GM12878 (cell line): Measurements from ENCODE around the gene ACAP2. TPM values are rescaled to one million over a fixed set of nuclear protein-coding genes. Genes with fewer than 3 reads are reported as not detected.

Experiments
- ATAC-seq: fragments of 200-7000 bp; cut with Tn5 transposase; 3 replicates; pipeline ENCODE4 v1.9.1; 2020; ENCODE audit warnings: mild to moderate bottlenecking, moderate library complexity
- BruUV-seq: library from RNA; stranded (reverse); fragments of 400-500 nt; replicated peaks from 2 replicates; lab custom pipeline; 2021; lab: Mats Ljungman, UMichigan
- CTCF ChIA-PET: fragments of 300-600 bp; sonication (Branson Sonifier 250); formaldehyde crosslinking; extraction: SDS; loops from one replicate; lab custom pipeline; 2021; ENCODE audit warnings: inconsistent platforms; lab: Yijun Ruan, JAX
- POLR2A ChIA-PET: fragments of 350-600 bp; formaldehyde crosslinking; extraction: SDS; loops from one replicate; lab custom pipeline; 2021; ENCODE audit warnings: inconsistent platforms; lab: Charles Lee
- RAD21 ChIA-PET: fragments of 300-600 bp; sonication (Branson Sonifier 250); formaldehyde crosslinking; loops from one replicate; lab custom pipeline; 2023; ENCODE audit warnings: antibody characterized with exemption; ENCODE audit not compliant: unreplicated experiment; lab: Charles Lee
- SMC1A ChIA-PET: fragments of 300-600 bp; sonication (Branson Sonifier 250); formaldehyde crosslinking; loops from one replicate; lab custom pipeline; 2023; ENCODE audit not compliant: unreplicated experiment, uncharacterized antibody; lab: Charles Lee
- DNase-seq: peaks from one replicate; pipeline ENCODE4 v3.0.0-alpha.2; 2011; ENCODE audit warnings: low read depth, low spot score
- FAIRE-seq: peaks from 3 replicates; lab custom pipeline; 2011; peaks lifted over from hg19 to GRCh38; lab: Jason Lieb, UNC
- H2AFZ ChIP-seq: 2 replicates; pipeline ENCODE4 v1.6.0; 2011; ENCODE audit warnings: low read depth, low read length, control low read depth; ENCODE audit not compliant: control insufficient read depth
- H3K27ac ChIP-seq: 2 replicates; pipeline ENCODE4 v1.5.1; 2011; ENCODE audit warnings: control low read depth; ENCODE audit not compliant: control insufficient read depth, insufficient read depth
- H3K27me3 ChIP-seq, 2 experiments: replicated peaks in 1 of 2; 2 replicates each; pipeline versions ENCODE4 v1.6.0 to v1.6.1; 2011; ENCODE audit warnings: low read length in 1 of 2; ENCODE audit not compliant: control insufficient read depth in 2 of 2, insufficient read depth in 2 of 2
- H3K36me3 ChIP-seq, 2 experiments: 2 replicates each; pipeline ENCODE4 v1.5.1; 2011; ENCODE audit warnings: low read length in 1 of 2; ENCODE audit not compliant: control insufficient read depth in 2 of 2, insufficient read depth in 2 of 2
- H3K4me1 ChIP-seq: 2 replicates; pipeline ENCODE4 v1.6.1; 2011; ENCODE audit warnings: mild to moderate bottlenecking, low read length, moderate library complexity, mixed read lengths; ENCODE audit not compliant: control insufficient read depth, insufficient read depth
- H3K4me2 ChIP-seq: 2 replicates; pipeline ENCODE4 v1.6.0; 2011; ENCODE audit warnings: control low read depth; ENCODE audit not compliant: control insufficient read depth, insufficient read depth
- H3K4me3 ChIP-seq: fragments of 200-600 bp; sonication (generic); 2 replicates; pipeline ENCODE4 v1.5.1; 2016
- H3K79me2 ChIP-seq: 2 replicates; pipeline ENCODE4 v1.6.0; 2011; ENCODE audit warnings: low read length; ENCODE audit not compliant: control insufficient read depth, insufficient read depth
- H3K9ac ChIP-seq: 2 replicates; pipeline ENCODE4 v1.8.0; 2011; ENCODE audit warnings: low read length, control low read depth, mixed read lengths; ENCODE audit not compliant: control insufficient read depth, insufficient read depth
- H3K9me3 ChIP-seq: replicated peaks from 3 replicates; pipeline ENCODE4 v1.5.1; 2011; ENCODE audit warnings: mild to moderate bottlenecking, low read length; ENCODE audit not compliant: control insufficient read depth, insufficient read depth
- H4K20me1 ChIP-seq: 2 replicates; pipeline ENCODE4 v1.6.0; 2011; ENCODE audit not compliant: control insufficient read depth, insufficient read depth
- BCL11A ChIP-seq: IDR thresholded peaks from 2 replicates; pipeline ENCODE4 v1.6.1; 2011; ENCODE audit warnings: low read depth, low read length
- JUNB ChIP-seq: IDR thresholded peaks from 2 replicates; pipeline ENCODE4 v1.6.1; 2016; ENCODE audit warnings: antibody characterized with exemption, mild to moderate bottlenecking
- LARP7 ChIP-seq: fragments of 450-650 bp; IDR thresholded peaks from 2 replicates; pipeline ENCODE4 v1.6.1; 2017; ENCODE audit warnings: mild to moderate bottlenecking
- MLLT1 ChIP-seq: fragments of 450-650 bp; IDR thresholded peaks from 2 replicates; pipeline ENCODE4 v1.6.1; 2016; ENCODE audit warnings: mild to moderate bottlenecking
- NFYA ChIP-seq: IDR thresholded peaks from 2 replicates; pipeline ENCODE4 v1.6.1; 2011; ENCODE audit warnings: low read depth, mild to moderate bottlenecking, low read length, improper control_type of control experiment, borderline replicate concordance
- STAT3 ChIP-seq: IDR thresholded peaks from 2 replicates; pipeline ENCODE4 v1.6.1; 2011; ENCODE audit warnings: low read depth, low read length, improper control_type of control experiment
- SUPT20H ChIP-seq: IDR thresholded peaks from 2 replicates; pipeline ENCODE4 v1.6.1; 2011; ENCODE audit warnings: low read depth, mild to moderate bottlenecking, low read length, moderate library complexity, borderline replicate concordance; ENCODE audit not compliant: control insufficient read depth
- TARDBP ChIP-seq: IDR thresholded peaks from 2 replicates; pipeline ENCODE4 v1.6.1; 2016; ENCODE audit warnings: borderline replicate concordance
- ZNF384 ChIP-seq: IDR thresholded peaks from 2 replicates; pipeline ENCODE4 v1.6.1; 2012; ENCODE audit warnings: low read depth, mild to moderate bottlenecking, low read length, improper control_type of control experiment, borderline replicate concordance
- ZZZ3 ChIP-seq: IDR thresholded peaks from 2 replicates; pipeline ENCODE4 v1.6.1; 2011; ENCODE audit warnings: low read depth; ENCODE audit not compliant: control insufficient read depth, insufficient read length
- WGBS: methylation state at CpG from one replicate; pipeline ENCODE4 v1.1.6; 2016; ENCODE audit warnings: low lambda C conversion rate; ENCODE audit not compliant: insufficient replicate concordance, insufficient coverage; ENCODE audit errors: missing lambda C conversion rate; 5-methylcytosine and 5-hydroxymethylcytosine counted together
- in situ Hi-C: fragments of 300-500 bp; cut with MboI; formaldehyde crosslinking; loops from 9 replicates; pipeline ENCODE4 v1.14.3; 2018; ENCODE audit warnings: mixed read lengths
- intact Hi-C: fragments of 100-400 bp; cut with micrococcal nuclease; formaldehyde crosslinking; loops from one replicate; pipeline ENCODE4 v1.14.2; 2022; ENCODE audit not compliant: unreplicated experiment
- polyA plus RNA-seq, 11 experiments: library from polyadenylated mRNA; depleted of rRNA in 4 of 11; unstranded in 6 of 11; stranded (reverse) in 5 of 11; fragments of >200 nt; fragmentation: Nextera tagmentation in 4 of 11; fragmentation: Illumina TruSeq in 1 of 11; extraction: Ambion mirVana in 4 of 11; extraction: Trizol in 1 of 11; gene quantifications; 1 replicate in 1 of 11; 2 replicates in 10 of 11; pipeline versions ENCODE4 v1.2.1 to v1.2.3, GENCODE V29; 2011 to 2016; ENCODE audit warnings: inconsistent platforms in 2 of 11, missing spikeins in 2 of 11, low read depth in 1 of 11
- total RNA-seq, 4 experiments: library from RNA; depleted of rRNA in 3 of 4; stranded (reverse); fragments of >200 nt in 3 of 4; fragmentation: Illumina TruSeq in 1 of 4; extraction: Trizol in 1 of 4; gene quantifications; 2 replicates each; pipeline versions ENCODE4 v1.2.1 to v1.2.3, GENCODE V29; 2013 to 2021
- TF ChIP-seq, protein P1 (sequence below): IDR thresholded peaks from 2 replicates; pipeline ENCODE4 v1.6.1; 2011; ENCODE audit warnings: borderline replicate concordance, low read depth, mild to moderate bottlenecking, moderate library complexity, low read length; ENCODE audit not compliant: insufficient read depth, poor library complexity, severe bottlenecking
- TF ChIP-seq, protein P2 (sequence below): fragments of 450-650 bp; IDR thresholded peaks from 2 replicates; pipeline ENCODE4 v1.6.1; 2016; ENCODE audit warnings: mild to moderate bottlenecking, moderate library complexity, borderline replicate concordance

The ACAP2 gene
- total and polyA plus RNA-seq, 10 of the 15 experiments (the other 5 are each of a cell fraction or from before 2014, with no cell fraction given), result 7.1 to 53.8 (median 35.7) TPM

DNA sequence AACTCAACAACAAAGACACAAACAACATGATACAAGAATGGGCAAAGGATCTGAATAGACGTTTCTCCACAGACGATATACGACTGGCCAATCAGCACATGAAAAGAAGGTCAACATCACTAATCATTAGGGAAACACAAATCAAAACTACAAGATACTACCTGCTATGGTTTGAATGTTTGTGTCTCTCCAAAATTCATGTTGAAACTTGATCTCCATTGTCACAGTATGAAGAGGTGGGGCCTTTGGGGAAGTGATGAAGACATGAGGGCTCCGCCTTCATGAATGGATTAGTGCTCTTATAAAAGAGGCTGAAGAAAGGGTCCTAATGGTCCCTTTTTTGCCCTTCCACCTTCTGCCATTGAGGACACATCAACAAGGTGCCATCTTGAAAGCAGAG is 32.3 kb downstream of the ACAP2 start (continued):
- TF ChIP-seq STAT3 (no peak), MLLT1 (no peak), JUNB (no peak), TARDBP (no peak), LARP7 (no peak), BCL11A (no peak), ZZZ3 (no peak)

GRCh38 chr3:195407531-195408409 is 35.0 kb downstream of the ACAP2 start:
- H4K20me1 ChIP-seq, result no peaks in the 10 kb centered on the region; the same call in 1 of the 2 replicates
- POLR2A ChIA-PET, result interaction anchor here (0.6 to 1.4 kb wide), 4 partner anchors 10 to 161 kb away, joined by 3 to 5 read pairs (median 4); no protein-coding TSS in a partner anchor
- TF ChIP-seq NFYA, result no peak
- no peak for TF ChIP-seq ZNF384
- no peak for TF ChIP-seq SUPT20H
- TF ChIP-seq, protein P1, sequence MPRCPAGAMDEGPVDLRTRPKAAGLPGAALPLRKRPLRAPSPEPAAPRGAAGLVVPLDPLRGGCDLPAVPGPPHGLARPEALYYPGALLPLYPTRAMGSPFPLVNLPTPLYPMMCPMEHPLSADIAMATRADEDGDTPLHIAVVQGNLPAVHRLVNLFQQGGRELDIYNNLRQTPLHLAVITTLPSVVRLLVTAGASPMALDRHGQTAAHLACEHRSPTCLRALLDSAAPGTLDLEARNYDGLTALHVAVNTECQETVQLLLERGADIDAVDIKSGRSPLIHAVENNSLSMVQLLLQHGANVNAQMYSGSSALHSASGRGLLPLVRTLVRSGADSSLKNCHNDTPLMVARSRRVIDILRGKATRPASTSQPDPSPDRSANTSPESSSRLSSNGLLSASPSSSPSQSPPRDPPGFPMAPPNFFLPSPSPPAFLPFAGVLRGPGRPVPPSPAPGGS, result no peak
- TF ChIP-seq, protein P2, sequence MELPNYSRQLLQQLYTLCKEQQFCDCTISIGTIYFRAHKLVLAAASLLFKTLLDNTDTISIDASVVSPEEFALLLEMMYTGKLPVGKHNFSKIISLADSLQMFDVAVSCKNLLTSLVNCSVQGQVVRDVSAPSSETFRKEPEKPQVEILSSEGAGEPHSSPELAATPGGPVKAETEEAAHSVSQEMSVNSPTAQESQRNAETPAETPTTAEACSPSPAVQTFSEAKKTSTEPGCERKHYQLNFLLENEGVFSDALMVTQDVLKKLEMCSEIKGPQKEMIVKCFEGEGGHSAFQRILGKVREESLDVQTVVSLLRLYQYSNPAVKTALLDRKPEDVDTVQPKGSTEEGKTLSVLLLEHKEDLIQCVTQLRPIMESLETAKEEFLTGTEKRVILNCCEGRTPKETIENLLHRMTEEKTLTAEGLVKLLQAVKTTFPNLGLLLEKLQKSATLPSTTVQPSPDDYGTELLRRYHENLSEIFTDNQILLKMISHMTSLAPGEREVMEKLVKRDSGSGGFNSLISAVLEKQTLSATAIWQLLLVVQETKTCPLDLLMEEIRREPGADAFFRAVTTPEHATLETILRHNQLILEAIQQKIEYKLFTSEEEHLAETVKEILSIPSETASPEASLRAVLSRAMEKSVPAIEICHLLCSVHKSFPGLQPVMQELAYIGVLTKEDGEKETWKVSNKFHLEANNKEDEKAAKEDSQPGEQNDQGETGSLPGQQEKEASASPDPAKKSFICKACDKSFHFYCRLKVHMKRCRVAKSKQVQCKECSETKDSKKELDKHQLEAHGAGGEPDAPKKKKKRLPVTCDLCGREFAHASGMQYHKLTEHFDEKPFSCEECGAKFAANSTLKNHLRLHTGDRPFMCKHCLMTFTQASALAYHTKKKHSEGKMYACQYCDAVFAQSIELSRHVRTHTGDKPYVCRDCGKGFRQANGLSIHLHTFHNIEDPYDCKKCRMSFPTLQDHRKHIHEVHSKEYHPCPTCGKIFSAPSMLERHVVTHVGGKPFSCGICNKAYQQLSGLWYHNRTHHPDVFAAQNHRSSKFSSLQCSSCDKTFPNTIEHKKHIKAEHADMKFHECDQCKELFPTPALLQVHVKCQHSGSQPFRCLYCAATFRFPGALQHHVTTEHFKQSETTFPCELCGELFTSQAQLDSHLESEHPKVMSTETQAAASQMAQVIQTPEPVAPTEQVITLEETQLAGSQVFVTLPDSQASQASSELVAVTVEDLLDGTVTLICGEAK, result no peak

More at GRCh38 chr3:195407531-195408409, 35.0 kb downstream of the ACAP2 start:
- ChIA-PET RAD21 (interaction anchor here (1.8 kb wide), 1 partner anchor 33 kb away, joined by 5 read pairs; no protein-coding TSS in a partner anchor), SMC1A (interaction anchor here (1.1 to 2.5 kb wide), 5 partner anchors 10 to 33 kb away, joined by 3 to 8 read pairs (median 7); no protein-coding TSS in a partner anchor), CTCF (interaction anchor here (1.4 kb wide), 1 partner anchor 137 kb away, joined by 4 read pairs; the partner anchor contains the start of gene XXYLT1)
- Histone ChIP-seq H2AFZ (no peak overlapping the region), H3K27ac (peak overlapping the region; percentile 44), H3K4me2 (peak overlapping the region; percentile 55), H3K9ac (no peak overlapping the region), H3K36me3 (peaks cover 0 to 14% of the 10 kb centered on the region in 2 experiments; a peak in 2 of 4 replicates), H3K79me2 (peaks cover 52% of the 10 kb centered on the region), H3K27me3 (no peaks in the 10 kb centered on the region), H3K4me3 (peak overlapping the region; percentile 2; the same call in 1 of the 2 replicates), H3K9me3 (peaks cover 7% of the 10 kb centered on the region), H3K4me1 (peaks cover 4% of the 10 kb centered on the region)
- intact Hi-C loops, result no loop called here
- in situ Hi-C loops, result no loop called here
- FAIRE-seq (no peak), ATAC-seq (no peak), DNase-seq (no peak)
- BruUV-seq, result no TSS peak
- WGBS, result 87% methylated on average over 12 of the region's 12 CpGs
